Cardiac fibroblast (primary cell): ENCODE measurements around the gene USP40.

Experiments used
- DNase-seq, 2 donors: peaks; one replicate each; pipeline versions ENCODE4 v3.0.0 to v3.0.0-alpha.2; 2010; ENCODE audit warnings: low read depth in 2 of 2
- H3K4me3 ChIP-seq, 2 donors: replicated peaks in 1 of 2; 1 replicate in 1 of 2; 2 replicates in 1 of 2; pipeline ENCODE4 v1.5.1; 2011; ENCODE audit warnings: low read depth in 2 of 2, low read length in 2 of 2, mild to moderate bottlenecking in 2 of 2, moderate library complexity in 1 of 2
- TF ChIP-seq, protein P1 (sequence below): IDR thresholded peaks from one replicate; pipeline ENCODE4 v1.5.1; 2011; ENCODE audit warnings: low read depth, mild to moderate bottlenecking, low read length, inconsistent platforms

The USP40 gene

GRCh38 chr2:233572468-233572867 lies 5.9 kb upstream of the USP40 start:
- TF ChIP-seq, protein P1, sequence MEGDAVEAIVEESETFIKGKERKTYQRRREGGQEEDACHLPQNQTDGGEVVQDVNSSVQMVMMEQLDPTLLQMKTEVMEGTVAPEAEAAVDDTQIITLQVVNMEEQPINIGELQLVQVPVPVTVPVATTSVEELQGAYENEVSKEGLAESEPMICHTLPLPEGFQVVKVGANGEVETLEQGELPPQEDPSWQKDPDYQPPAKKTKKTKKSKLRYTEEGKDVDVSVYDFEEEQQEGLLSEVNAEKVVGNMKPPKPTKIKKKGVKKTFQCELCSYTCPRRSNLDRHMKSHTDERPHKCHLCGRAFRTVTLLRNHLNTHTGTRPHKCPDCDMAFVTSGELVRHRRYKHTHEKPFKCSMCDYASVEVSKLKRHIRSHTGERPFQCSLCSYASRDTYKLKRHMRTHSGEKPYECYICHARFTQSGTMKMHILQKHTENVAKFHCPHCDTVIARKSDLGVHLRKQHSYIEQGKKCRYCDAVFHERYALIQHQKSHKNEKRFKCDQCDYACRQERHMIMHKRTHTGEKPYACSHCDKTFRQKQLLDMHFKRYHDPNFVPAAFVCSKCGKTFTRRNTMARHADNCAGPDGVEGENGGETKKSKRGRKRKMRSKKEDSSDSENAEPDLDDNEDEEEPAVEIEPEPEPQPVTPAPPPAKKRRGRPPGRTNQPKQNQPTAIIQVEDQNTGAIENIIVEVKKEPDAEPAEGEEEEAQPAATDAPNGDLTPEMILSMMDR: no peak
- no peak for DNase-seq

DNA sequence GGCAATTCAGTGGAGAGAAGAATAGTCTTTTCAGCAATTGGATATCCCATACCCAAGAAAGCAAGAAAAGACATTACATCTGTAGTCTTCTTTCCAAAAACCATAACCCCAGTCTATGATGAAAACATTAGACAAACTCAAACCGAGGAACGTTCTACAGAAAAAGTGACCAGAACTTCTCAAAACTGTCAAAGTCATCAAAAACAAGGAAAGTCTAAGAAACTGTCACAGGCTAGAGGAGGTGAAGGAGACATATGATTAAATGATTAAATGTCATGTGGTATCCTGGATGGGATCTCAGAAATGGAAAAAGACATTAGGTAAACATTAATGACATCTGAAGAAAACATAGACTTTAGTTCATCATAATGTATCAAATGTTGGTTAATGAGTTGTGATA lies 4.9 kb upstream of the USP40 start:
- H3K4me3 ChIP-seq: no peak overlapping the region
- DNase-seq: no peak
- TF ChIP-seq, protein P1: no peak

More at GRCh38 chr2:233572468-233572867, 5.9 kb upstream of the USP40 start:
- no peak overlapping the region for H3K4me3 ChIP-seq

GRCh38 chr2:233571001-233571400 lies 4.4 kb upstream of the USP40 start:
- no peak overlapping the region for H3K4me3 ChIP-seq
- TF ChIP-seq, protein P1: no peak
- no peak for DNase-seq

DNA sequence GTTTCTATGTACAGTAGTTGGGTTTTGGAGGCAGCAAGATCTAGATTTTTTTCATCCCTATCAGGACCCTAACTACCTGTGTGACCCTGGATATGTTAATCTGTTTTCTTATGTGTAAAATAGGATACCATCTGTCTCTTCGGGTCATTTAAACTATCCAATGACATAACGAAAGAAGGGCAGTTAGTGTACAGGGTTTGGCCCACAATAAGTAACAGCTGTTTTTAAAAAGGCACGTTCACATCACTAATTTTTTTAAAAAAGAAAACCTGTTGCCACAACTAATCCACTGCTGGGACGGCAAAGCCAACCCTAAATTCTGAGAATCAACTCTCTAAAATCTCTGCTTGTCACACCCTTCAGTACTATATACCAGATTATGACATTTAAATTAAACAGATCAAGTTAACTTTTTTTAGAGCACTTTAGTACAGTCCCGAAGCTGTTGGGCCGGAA lies 869 bp downstream of the USP40 start:
- H3K4me3 ChIP-seq: peak overlapping the region; percentile 92 to 94
- no peak for DNase-seq
- TF ChIP-seq, protein P1: no peak

- no peak overlapping the region for H3K4me3 ChIP-seq
- DNase-seq: no peak
- TF ChIP-seq, protein P1: no peak
These were observed 2.7 kb downstream of the USP40 start for GRCh38 chr2:233563663-233564430.

DNA sequence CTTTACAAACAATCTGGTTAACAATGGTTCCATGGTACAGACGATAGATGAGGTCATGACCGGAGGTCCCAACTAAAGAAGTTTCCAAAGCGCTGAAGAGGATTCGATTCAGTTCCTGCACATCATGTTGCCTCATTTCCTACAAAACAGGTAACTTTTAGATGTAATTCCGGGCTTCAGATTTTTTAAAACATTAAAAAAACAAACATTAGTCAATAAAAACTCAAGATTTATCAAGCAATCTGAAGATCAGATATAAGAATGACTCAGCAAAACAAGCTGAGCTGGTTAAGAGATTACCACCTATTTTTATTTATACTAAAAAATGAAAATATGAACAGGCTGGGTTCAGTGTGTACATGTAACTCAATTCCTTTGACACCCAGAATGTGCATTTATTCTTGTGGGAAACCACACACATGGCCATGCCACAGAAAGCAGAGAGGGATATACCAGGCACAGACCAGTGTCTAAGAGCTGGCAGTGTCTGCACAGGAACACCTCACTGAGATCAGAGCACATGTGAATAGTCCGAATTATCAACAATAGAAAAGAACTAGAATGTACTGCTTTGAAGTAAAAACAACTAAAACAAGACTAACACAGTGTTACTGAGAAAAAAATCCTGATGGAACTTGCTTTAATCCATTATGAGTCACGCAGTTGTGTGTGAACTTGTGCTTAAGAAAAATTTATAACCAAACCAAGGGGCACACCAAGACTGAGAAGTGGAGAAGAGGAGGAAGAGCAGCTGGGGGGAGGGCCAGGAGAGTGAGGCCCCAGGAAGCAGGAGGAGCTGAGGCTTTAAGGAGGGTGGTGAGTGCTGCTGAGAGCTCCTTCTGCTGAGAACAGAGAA lies 9.5 kb downstream of the USP40 start:
- DNase-seq: peak; percentile 58 to 61
- H3K4me3 ChIP-seq: no peak overlapping the region
- TF ChIP-seq, protein P1: no peak
